IMR-90 (cell line): Measurements from ENCODE around the gene ENOX1. TPM values are rescaled to one million over a fixed set of nuclear protein-coding genes. Genes with fewer than 3 reads are reported as not detected.

Experiments
- ATAC-seq: fragments of 200-7000 bp; cut with Tn5 transposase; 2 replicates; pipeline ENCODE4 v1.9.1; 2020; ENCODE audit warnings: low read depth, mild to moderate bottlenecking, moderate library complexity
- BruUV-seq: library from RNA; stranded (reverse); fragments of 400-500 nt; replicated peaks from 2 replicates; lab custom pipeline; 2021; lab: Mats Ljungman, UMichigan
- CTCF ChIA-PET: fragments of 300-600 bp; formaldehyde crosslinking; extraction: SDS; loops from one replicate; lab custom pipeline; 2021; ENCODE audit warnings: antibody characterized with exemption; lab: Yijun Ruan, JAX
- POLR2A ChIA-PET: fragments of 300-600 bp; sonication (Branson Sonifier 250); formaldehyde crosslinking; loops from one replicate; lab custom pipeline; 2022; ENCODE audit warnings: antibody characterized with exemption; ENCODE audit not compliant: unreplicated experiment; lab: Charles Lee
- DNase-seq: peaks from one replicate; pipeline ENCODE4 v3.0.0; 2013
- H2AFZ ChIP-seq: replicated peaks from 2 replicates; pipeline ENCODE3; 2013; ENCODE audit warnings: low read length, mild to moderate bottlenecking; ENCODE audit not compliant: poor library complexity
- H2AK5ac ChIP-seq: 2 replicates; pipeline ENCODE4 v1.6.1; 2013; ENCODE audit warnings: low read depth, low read length, inconsistent platforms
- H2AK9ac ChIP-seq: replicated peaks from 2 replicates; pipeline ENCODE3; 2013; ENCODE audit warnings: mild to moderate bottlenecking, low read depth, low read length, moderate library complexity; ENCODE audit not compliant: poor library complexity
- H2BK120ac ChIP-seq: 2 replicates; pipeline ENCODE4 v1.6.1; 2013; ENCODE audit warnings: low read depth, low read length, inconsistent platforms
- H2BK15ac ChIP-seq: 3 replicates; pipeline ENCODE4 v1.6.1; 2013; ENCODE audit warnings: low read depth, low read length, inconsistent platforms
- H2BK20ac ChIP-seq: 2 replicates; pipeline ENCODE4 v1.6.1; 2013; ENCODE audit warnings: low read depth, mild to moderate bottlenecking, inconsistent platforms, low read length, moderate library complexity
- H2BK5ac ChIP-seq: 2 replicates; pipeline ENCODE4 v1.6.1; 2013; ENCODE audit warnings: mild to moderate bottlenecking, low read depth, low read length, inconsistent platforms; ENCODE audit not compliant: poor library complexity, severe bottlenecking
- H3K14ac ChIP-seq: replicated peaks from 2 replicates; pipeline ENCODE4 v1.6.1; 2013; ENCODE audit warnings: low read depth, low read length, inconsistent platforms
- H3K18ac ChIP-seq: 2 replicates; pipeline ENCODE4 v1.6.1; 2013; ENCODE audit warnings: low read depth, low read length, control low read depth
- H3K23ac ChIP-seq: 2 replicates; pipeline ENCODE4 v1.6.1; 2013; ENCODE audit warnings: low read depth, low read length, inconsistent platforms
- H3K27ac ChIP-seq: 2 replicates; pipeline ENCODE4 v1.5.1; 2013; ENCODE audit warnings: mild to moderate bottlenecking, control low read depth, low read length; ENCODE audit not compliant: insufficient read depth
- H3K27me3 ChIP-seq: 2 replicates; pipeline ENCODE4 v1.6.1; 2013; ENCODE audit warnings: low read length; ENCODE audit not compliant: control insufficient read depth, insufficient read depth
- H3K36me3 ChIP-seq: 2 replicates; pipeline ENCODE4 v1.6.1; 2013; ENCODE audit warnings: low read length, mixed read lengths; ENCODE audit not compliant: control insufficient read depth, insufficient read depth
- H3K4ac ChIP-seq: 2 replicates; pipeline ENCODE4 v1.6.1; 2013; ENCODE audit warnings: low read depth, low read length, inconsistent platforms
- H3K4me1 ChIP-seq: 2 replicates; pipeline ENCODE4 v1.6.1; 2013; ENCODE audit warnings: low read length, mixed read lengths; ENCODE audit not compliant: control insufficient read depth, insufficient read depth
- H3K4me2 ChIP-seq: 2 replicates; pipeline ENCODE4 v1.6.1; 2013; ENCODE audit warnings: low read depth, mild to moderate bottlenecking, control low read depth, low read length, moderate library complexity
- H3K4me3 ChIP-seq: 2 replicates; pipeline ENCODE4 v1.5.1; 2013; ENCODE audit warnings: low read depth, mild to moderate bottlenecking, control low read depth, low read length, moderate library complexity; ENCODE audit not compliant: insufficient read depth
- H3K56ac ChIP-seq: 2 replicates; pipeline ENCODE4 v1.6.1; 2013; ENCODE audit warnings: low read length, inconsistent platforms; ENCODE audit not compliant: insufficient read depth; ENCODE audit errors: extremely low read depth
- H3K79me1 ChIP-seq, 2 experiments: 2 replicates each; pipeline ENCODE4 v1.6.1; 2013; ENCODE audit warnings: low read length in 2 of 2, inconsistent platforms in 1 of 2, low read depth in 1 of 2
- H3K9ac ChIP-seq: 2 replicates; pipeline ENCODE4 v1.6.1; 2013; ENCODE audit warnings: low read depth, low read length, control low read depth
- H3K9me1 ChIP-seq: 2 replicates; pipeline ENCODE4 v1.6.1; 2013; ENCODE audit warnings: low read length, inconsistent platforms; ENCODE audit not compliant: insufficient read depth
- H3K9me3 ChIP-seq: 2 replicates; pipeline ENCODE4 v1.6.1; 2013; ENCODE audit warnings: low read length; ENCODE audit not compliant: control insufficient read depth, insufficient read depth
- H4K20me1 ChIP-seq: 2 replicates; pipeline ENCODE4 v1.6.1; 2013; ENCODE audit warnings: low read length, inconsistent platforms; ENCODE audit not compliant: insufficient read depth
- H4K5ac ChIP-seq: 2 replicates; pipeline ENCODE4 v1.6.1; 2013; ENCODE audit warnings: mild to moderate bottlenecking, low read depth, low read length, control low read depth
- H4K8ac ChIP-seq, 2 experiments: 2 replicates each; pipeline ENCODE4 v1.6.1; 2013; ENCODE audit warnings: low read depth in 2 of 2, low read length in 2 of 2, control low read depth in 1 of 2, inconsistent platforms in 1 of 2
- H4K91ac ChIP-seq: 2 replicates; pipeline ENCODE4 v1.6.1; 2013; ENCODE audit warnings: low read depth, low read length, inconsistent platforms; ENCODE audit not compliant: insufficient read depth
- BHLHE40 ChIP-seq: fragments of 150-350 bp; IDR thresholded peaks from 2 replicates; pipeline ENCODE4 v1.6.1; 2016; ENCODE audit warnings: mild to moderate bottlenecking, low read depth, low read length
- CEBPB ChIP-seq: IDR thresholded peaks from 2 replicates; pipeline ENCODE4 v1.6.1; 2012; ENCODE audit warnings: low read depth, low read length, improper control_type of control experiment
- CHD1 ChIP-seq: IDR thresholded peaks from 2 replicates; pipeline ENCODE4 v1.6.1; 2012; ENCODE audit warnings: low read depth, low read length, improper control_type of control experiment
- FOS ChIP-seq: fragments of 150-350 bp; IDR thresholded peaks from 2 replicates; pipeline ENCODE4 v1.6.1; 2016; ENCODE audit warnings: low read depth, low read length
- MAFK ChIP-seq: IDR thresholded peaks from 2 replicates; pipeline ENCODE4 v1.6.1; 2012; ENCODE audit warnings: low read depth, low read length, improper control_type of control experiment
- MAZ ChIP-seq: IDR thresholded peaks from 2 replicates; pipeline ENCODE4 v1.6.1; 2012; ENCODE audit warnings: low read depth, mild to moderate bottlenecking, low read length, improper control_type of control experiment, moderate library complexity, borderline replicate concordance
- MXI1 ChIP-seq: IDR thresholded peaks from 2 replicates; pipeline ENCODE4 v1.6.1; 2012; ENCODE audit warnings: low read depth, mild to moderate bottlenecking, low read length, moderate library complexity, borderline replicate concordance
- NFE2L2 ChIP-seq: fragments of 150-350 bp; IDR thresholded peaks from 2 replicates; pipeline ENCODE4 v1.6.1; 2016; ENCODE audit warnings: low read depth, mild to moderate bottlenecking, low read length
- POLR2A ChIP-seq: IDR thresholded peaks from 2 replicates; pipeline ENCODE4 v1.6.1; 2012; ENCODE audit warnings: mild to moderate bottlenecking, low read depth, low read length
- RAD21 ChIP-seq: IDR thresholded peaks from 2 replicates; pipeline ENCODE4 v1.6.1; 2012; ENCODE audit warnings: low read length, improper control_type of control experiment
- RCOR1 ChIP-seq: IDR thresholded peaks from 2 replicates; pipeline ENCODE4 v1.6.1; 2012; ENCODE audit warnings: mild to moderate bottlenecking, low read length, improper control_type of control experiment; ENCODE audit not compliant: insufficient replicate concordance
- RFX5 ChIP-seq: IDR thresholded peaks from 2 replicates; pipeline ENCODE4 v1.8.0; 2012; ENCODE audit warnings: low read depth, mild to moderate bottlenecking, low read length, moderate library complexity
- SMC3 ChIP-seq: fragments of 150-350 bp; IDR thresholded peaks from 2 replicates; pipeline ENCODE4 v1.6.1; 2016; ENCODE audit warnings: low read depth, mild to moderate bottlenecking, antibody characterized with exemption, low read length, moderate library complexity
- WGBS, 2 experiments: methylation state at CpG; one replicate each; pipeline versions ENCODE4 v1.1.5 to v1.1.7; 2013; ENCODE audit warnings: missing lambda C conversion rate in 2 of 2; ENCODE audit not compliant: insufficient read length in 1 of 2; ENCODE audit errors: extremely low coverage in 2 of 2; 5-methylcytosine and 5-hydroxymethylcytosine counted together
- dilution Hi-C: fragments of 300-500 bp; cut with HindIII; formaldehyde crosslinking; loops from one replicate; pipeline ENCODE4 v1.14.3; 2018; ENCODE audit warnings: low sequenced_read_pairs; ENCODE audit not compliant: unreplicated experiment
- in situ Hi-C: fragments of 300-500 bp; cut with MboI; formaldehyde crosslinking; loops from 3 replicates; pipeline ENCODE4 v1.14.3; 2019; ENCODE audit warnings: low sequenced_read_pairs, inconsistent platforms, mixed read lengths
- intact Hi-C: fragments of 100-400 bp; cut with micrococcal nuclease; formaldehyde crosslinking; loops from 2 replicates; pipeline ENCODE4 v1.10.0; 2022
- polyA plus RNA-seq, 3 experiments: library from polyadenylated mRNA; depleted of rRNA; stranded (reverse); fragments of >200 nt; gene quantifications; 2 replicates each; pipeline ENCODE4 v1.2.3, GENCODE V29; 2012; ENCODE audit warnings: low replicate concordance in 1 of 3
- total RNA-seq: library from RNA; depleted of rRNA; stranded (reverse); fragments of >200 nt; gene quantifications from 2 replicates; pipeline ENCODE4 v1.2.3, GENCODE V29; 2012
- TF ChIP-seq, protein P1 (sequence below): conservative IDR thresholded peaks from 2 replicates; pipeline ENCODE4 v1.5.1; 2012; ENCODE audit warnings: mild to moderate bottlenecking, low read depth, low read length, improper control_type of control experiment
- TF ChIP-seq, protein P2 (sequence below): fragments of 150-350 bp; IDR thresholded peaks from 2 replicates; pipeline ENCODE4 v1.6.1; 2017; ENCODE audit warnings: mild to moderate bottlenecking, antibody characterized with exemption, low read length, low read depth
- TF ChIP-seq, protein P3 (sequence below): fragments of 150-350 bp; IDR thresholded peaks from 2 replicates; pipeline ENCODE4 v1.6.1; 2016; ENCODE audit warnings: low read depth, mild to moderate bottlenecking, low read length, moderate library complexity, borderline replicate concordance

Gene ENOX1
- total and polyA plus RNA-seq, 2 of the 4 experiments (the other 2 are of a cell fraction) = 0.99 to 1.3 TPM

DNA sequence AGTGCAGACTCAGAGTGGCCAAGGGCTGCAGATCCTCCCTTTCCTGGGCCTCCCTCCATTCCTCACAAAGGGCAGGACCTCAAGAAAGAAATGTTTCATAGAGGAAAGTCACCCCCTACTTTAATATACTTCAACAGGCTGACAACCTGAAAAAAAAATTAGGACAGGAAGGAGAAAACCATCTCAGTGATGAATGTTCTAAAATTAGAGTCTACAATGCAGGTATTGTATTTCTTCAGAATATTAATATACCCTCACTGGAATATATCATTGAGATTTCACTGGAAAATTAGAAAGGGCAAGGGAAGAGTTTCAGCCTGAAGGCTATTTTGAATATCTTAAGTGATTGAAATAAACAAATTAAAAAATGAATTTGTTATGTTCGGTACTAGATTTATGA lies 586.5 kb downstream of the ENOX1 start:
- Histone ChIP-seq H3K27me3 (peaks cover 1% of the 10 kb centered on the region), H3K79me1 (no peaks in the 10 kb centered on the region), H3K9ac (no peak overlapping the region), H3K36me3 (no peaks in the 10 kb centered on the region), H3K56ac (no peak overlapping the region), H3K14ac (no peak overlapping the region), H2AK9ac (no peak overlapping the region), H2AFZ (no peak overlapping the region), H3K4me3 (no peak overlapping the region), H3K9me3 (peaks cover 6% of the 10 kb centered on the region), H3K9me1 (no peaks in the 10 kb centered on the region), H2BK120ac (no peak overlapping the region), H3K4me2 (no peak overlapping the region), H2BK5ac (no peak overlapping the region), H3K4me1 (no peaks in the 10 kb centered on the region), H3K23ac (no peak overlapping the region), H3K27ac (no peak overlapping the region), H2AK5ac (no peak overlapping the region), H4K8ac (no peak overlapping the region), H3K18ac (no peak overlapping the region), H4K91ac (no peak overlapping the region), H2BK20ac (no peak overlapping the region), H4K5ac (no peak overlapping the region), H3K4ac (no peak overlapping the region), H2BK15ac (no peak overlapping the region), H4K20me1 (no peaks in the 10 kb centered on the region)
- CTCF ChIA-PET = no interaction called here
- ATAC-seq = no peak
- intact Hi-C loops (no loop called here), dilution Hi-C loops (no loop called here), in situ Hi-C loops (no loop called here)
- POLR2A ChIA-PET = no interaction called here
- BruUV-seq = no TSS peak
- no peak for DNase-seq
- TF ChIP-seq, protein P1, sequence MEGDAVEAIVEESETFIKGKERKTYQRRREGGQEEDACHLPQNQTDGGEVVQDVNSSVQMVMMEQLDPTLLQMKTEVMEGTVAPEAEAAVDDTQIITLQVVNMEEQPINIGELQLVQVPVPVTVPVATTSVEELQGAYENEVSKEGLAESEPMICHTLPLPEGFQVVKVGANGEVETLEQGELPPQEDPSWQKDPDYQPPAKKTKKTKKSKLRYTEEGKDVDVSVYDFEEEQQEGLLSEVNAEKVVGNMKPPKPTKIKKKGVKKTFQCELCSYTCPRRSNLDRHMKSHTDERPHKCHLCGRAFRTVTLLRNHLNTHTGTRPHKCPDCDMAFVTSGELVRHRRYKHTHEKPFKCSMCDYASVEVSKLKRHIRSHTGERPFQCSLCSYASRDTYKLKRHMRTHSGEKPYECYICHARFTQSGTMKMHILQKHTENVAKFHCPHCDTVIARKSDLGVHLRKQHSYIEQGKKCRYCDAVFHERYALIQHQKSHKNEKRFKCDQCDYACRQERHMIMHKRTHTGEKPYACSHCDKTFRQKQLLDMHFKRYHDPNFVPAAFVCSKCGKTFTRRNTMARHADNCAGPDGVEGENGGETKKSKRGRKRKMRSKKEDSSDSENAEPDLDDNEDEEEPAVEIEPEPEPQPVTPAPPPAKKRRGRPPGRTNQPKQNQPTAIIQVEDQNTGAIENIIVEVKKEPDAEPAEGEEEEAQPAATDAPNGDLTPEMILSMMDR = no peak
- TF ChIP-seq POLR2A (no peak), CHD1 (no peak), FOS (no peak), BHLHE40 (no peak), MXI1 (no peak), CEBPB (no peak), NFE2L2 (no peak), MAZ (no peak), RCOR1 (no peak), RFX5 (no peak), SMC3 (no peak), MAFK (no peak), RAD21 (no peak)
- TF ChIP-seq, protein P2, sequence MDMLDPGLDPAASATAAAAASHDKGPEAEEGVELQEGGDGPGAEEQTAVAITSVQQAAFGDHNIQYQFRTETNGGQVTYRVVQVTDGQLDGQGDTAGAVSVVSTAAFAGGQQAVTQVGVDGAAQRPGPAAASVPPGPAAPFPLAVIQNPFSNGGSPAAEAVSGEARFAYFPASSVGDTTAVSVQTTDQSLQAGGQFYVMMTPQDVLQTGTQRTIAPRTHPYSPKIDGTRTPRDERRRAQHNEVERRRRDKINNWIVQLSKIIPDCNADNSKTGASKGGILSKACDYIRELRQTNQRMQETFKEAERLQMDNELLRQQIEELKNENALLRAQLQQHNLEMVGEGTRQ = no peak
- TF ChIP-seq, protein P3, sequence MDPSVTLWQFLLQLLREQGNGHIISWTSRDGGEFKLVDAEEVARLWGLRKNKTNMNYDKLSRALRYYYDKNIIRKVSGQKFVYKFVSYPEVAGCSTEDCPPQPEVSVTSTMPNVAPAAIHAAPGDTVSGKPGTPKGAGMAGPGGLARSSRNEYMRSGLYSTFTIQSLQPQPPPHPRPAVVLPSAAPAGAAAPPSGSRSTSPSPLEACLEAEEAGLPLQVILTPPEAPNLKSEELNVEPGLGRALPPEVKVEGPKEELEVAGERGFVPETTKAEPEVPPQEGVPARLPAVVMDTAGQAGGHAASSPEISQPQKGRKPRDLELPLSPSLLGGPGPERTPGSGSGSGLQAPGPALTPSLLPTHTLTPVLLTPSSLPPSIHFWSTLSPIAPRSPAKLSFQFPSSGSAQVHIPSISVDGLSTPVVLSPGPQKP = no peak
- WGBS, 2 experiments = no CpG with 5 or more reads among the region's 1 CpG
